RWPE2 (cell line): ENCODE measurements around the gene TTLL9.

Experiments used
- ATAC-seq: fragments of 200-7000 bp; cut with Tn5 transposase; 3 replicates; pipeline ENCODE4 v1.9.1; 2021; ENCODE audit warnings: low read depth
- DNase-seq: peaks from one replicate; pipeline ENCODE4 v3.0.0-alpha.2; 2020; ENCODE audit warnings: low spot score
- H3K27ac ChIP-seq: fragments of 450-650 bp; 2 replicates; pipeline ENCODE4 v1.5.1; 2017; ENCODE audit warnings: mild to moderate bottlenecking; ENCODE audit not compliant: poor library complexity, severe bottlenecking
- H3K27me3 ChIP-seq: fragments of 250-450 bp; sonication (Bioruptor Pico); 2 replicates; pipeline ENCODE4 v1.5.1; 2021; ENCODE audit warnings: mild to moderate bottlenecking, moderate library complexity; ENCODE audit not compliant: insufficient read depth, poor library complexity, severe bottlenecking
- H3K36me3 ChIP-seq: fragments of 250-450 bp; sonication (Bioruptor Pico); 2 replicates; pipeline ENCODE4 v1.5.1; 2020; ENCODE audit warnings: low read depth, mild to moderate bottlenecking, moderate library complexity
- H3K4me1 ChIP-seq: fragments of 250-450 bp; sonication (Bioruptor Pico); 2 replicates; pipeline ENCODE4 v1.5.1; 2021; ENCODE audit warnings: mild to moderate bottlenecking, moderate library complexity; ENCODE audit not compliant: insufficient read depth, poor library complexity, severe bottlenecking
- H3K4me3 ChIP-seq: fragments of 250-450 bp; sonication (Bioruptor Pico); 2 replicates; pipeline ENCODE4 v1.5.1; 2021; ENCODE audit warnings: mild to moderate bottlenecking, moderate library complexity; ENCODE audit not compliant: severe bottlenecking
- H3K9me3 ChIP-seq: fragments of 250-450 bp; sonication (Bioruptor Pico); 2 replicates; pipeline ENCODE4 v1.5.1; 2021; ENCODE audit warnings: mild to moderate bottlenecking, moderate library complexity; ENCODE audit not compliant: severe bottlenecking
- TF ChIP-seq, protein P1 (sequence below): fragments of 450-650 bp; IDR thresholded peaks from one replicate; pipeline ENCODE4 v1.5.1; 2017; ENCODE audit warnings: mild to moderate bottlenecking, moderate library complexity; ENCODE audit not compliant: poor library complexity, severe bottlenecking

Gene TTLL9

DNA sequence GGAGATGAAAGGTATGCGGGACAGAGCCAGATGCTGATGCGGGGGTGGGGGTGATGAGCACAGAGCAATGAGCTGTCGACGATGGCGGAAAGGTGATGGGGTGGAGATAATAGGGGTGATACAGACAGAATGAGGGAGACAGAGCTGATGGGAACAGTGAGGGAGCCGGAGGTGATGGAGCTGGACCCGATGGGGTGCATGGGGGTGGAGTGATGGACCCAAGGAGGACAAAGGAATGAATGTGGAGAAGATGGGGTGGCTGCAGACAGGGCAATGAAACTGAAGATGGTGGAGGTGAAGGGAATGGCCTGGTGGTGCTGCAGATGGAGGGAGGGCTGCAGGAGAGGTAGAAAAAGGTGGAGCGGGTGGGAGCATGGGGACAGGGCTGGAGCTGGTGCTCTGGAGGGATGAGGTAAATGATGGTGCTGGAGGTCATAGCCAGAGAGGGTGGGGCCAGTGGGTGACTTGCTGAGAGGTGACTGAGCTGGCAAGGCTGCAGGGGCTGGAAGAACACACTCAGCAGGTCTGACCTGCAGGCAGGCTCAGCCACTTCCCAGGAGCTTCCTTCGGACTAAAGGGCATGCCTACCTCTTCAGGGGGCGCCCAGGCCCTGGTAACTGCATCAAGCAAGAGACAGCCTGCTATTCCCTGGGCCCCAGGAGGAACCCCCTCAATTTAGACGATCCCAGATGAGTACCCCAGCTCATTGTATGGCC lies 19.0 kb upstream of the TTLL9 start:
- H3K27me3 ChIP-seq, result peaks cover 23% of the 10 kb centered on the region

DNA sequence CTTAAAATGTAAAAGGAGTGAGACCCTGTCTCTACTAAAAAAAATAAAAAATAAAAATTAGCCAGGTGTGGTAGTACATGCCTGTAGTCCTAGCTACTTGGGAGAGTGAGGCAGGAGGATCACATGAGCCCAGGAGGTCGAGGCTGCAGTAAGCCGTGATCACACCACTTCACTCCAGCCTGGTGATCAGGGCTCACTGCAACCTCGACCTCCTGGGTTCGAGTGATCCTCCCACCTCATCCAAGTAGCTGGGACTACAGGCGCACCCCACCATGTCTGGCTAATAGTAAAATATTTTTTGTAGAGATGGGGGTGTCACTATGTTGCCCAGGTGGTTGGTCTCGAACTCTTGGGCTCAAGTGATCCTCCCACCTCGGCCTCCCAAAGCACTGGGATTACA lies 17.0 kb upstream of the TTLL9 start:
- Histone ChIP-seq H3K27ac (no peak overlapping the region), H3K4me1 (no peaks in the 10 kb centered on the region), H3K36me3 (no peaks in the 10 kb centered on the region), H3K27me3 (peaks cover 34% of the 10 kb centered on the region), H3K4me3 (no peak overlapping the region), H3K9me3 (no peaks in the 10 kb centered on the region)
- DNase-seq (peak; percentile 62), ATAC-seq (no peak)
- TF ChIP-seq, protein P1, sequence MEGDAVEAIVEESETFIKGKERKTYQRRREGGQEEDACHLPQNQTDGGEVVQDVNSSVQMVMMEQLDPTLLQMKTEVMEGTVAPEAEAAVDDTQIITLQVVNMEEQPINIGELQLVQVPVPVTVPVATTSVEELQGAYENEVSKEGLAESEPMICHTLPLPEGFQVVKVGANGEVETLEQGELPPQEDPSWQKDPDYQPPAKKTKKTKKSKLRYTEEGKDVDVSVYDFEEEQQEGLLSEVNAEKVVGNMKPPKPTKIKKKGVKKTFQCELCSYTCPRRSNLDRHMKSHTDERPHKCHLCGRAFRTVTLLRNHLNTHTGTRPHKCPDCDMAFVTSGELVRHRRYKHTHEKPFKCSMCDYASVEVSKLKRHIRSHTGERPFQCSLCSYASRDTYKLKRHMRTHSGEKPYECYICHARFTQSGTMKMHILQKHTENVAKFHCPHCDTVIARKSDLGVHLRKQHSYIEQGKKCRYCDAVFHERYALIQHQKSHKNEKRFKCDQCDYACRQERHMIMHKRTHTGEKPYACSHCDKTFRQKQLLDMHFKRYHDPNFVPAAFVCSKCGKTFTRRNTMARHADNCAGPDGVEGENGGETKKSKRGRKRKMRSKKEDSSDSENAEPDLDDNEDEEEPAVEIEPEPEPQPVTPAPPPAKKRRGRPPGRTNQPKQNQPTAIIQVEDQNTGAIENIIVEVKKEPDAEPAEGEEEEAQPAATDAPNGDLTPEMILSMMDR, result no peak

More for the DNA sequence above, 19.0 kb upstream of the TTLL9 start:
- Histone ChIP-seq H3K4me1 (no peaks in the 10 kb centered on the region), H3K36me3 (no peaks in the 10 kb centered on the region), H3K4me3 (no peak overlapping the region), H3K9me3 (no peaks in the 10 kb centered on the region), H3K27ac (no peak overlapping the region)
- peak; percentile 76 for DNase-seq
- TF ChIP-seq, protein P1, result no peak
- ATAC-seq, result no peak; the same call in 2 of the 3 replicates

DNA sequence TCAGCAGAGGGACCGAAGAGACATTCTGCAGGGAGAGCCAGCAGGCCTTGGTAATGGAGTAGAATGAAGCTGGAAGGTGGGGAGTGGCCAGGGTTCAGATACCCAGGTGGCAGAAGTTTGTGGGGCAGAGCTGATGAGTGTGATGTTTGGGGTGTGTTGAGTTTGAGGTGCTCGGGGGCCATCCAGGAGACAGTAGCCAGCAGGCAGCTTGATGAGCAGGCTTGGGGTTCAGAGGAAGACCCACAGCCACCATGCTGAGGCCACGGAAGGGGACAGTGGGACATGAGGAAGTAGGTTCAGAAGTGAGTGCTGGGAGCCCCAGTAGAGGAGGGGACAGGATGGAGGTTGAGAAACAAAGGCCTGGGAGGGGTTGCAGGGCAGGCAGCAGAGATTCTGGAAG lies 13.9 kb upstream of the TTLL9 start:
- no peaks in the 10 kb centered on the region for H3K9me3 ChIP-seq
- H3K36me3 ChIP-seq, result no peaks in the 10 kb centered on the region
- ATAC-seq (no peak), DNase-seq (peak; percentile 65)
- H3K4me1 ChIP-seq, result no peaks in the 10 kb centered on the region
- TF ChIP-seq, protein P1, result no peak
- H3K27me3 ChIP-seq, result peaks cover 46% of the 10 kb centered on the region
- no peak overlapping the region for H3K27ac ChIP-seq
- no peak overlapping the region for H3K4me3 ChIP-seq

GRCh38 chr20:31857861-31858759 lies 12.3 kb upstream of the TTLL9 start:
- DNase-seq (peak; percentile 75), ATAC-seq (no peak)
- Histone ChIP-seq H3K9me3 (no peaks in the 10 kb centered on the region), H3K36me3 (no peaks in the 10 kb centered on the region), H3K4me3 (no peak overlapping the region), H3K4me1 (no peaks in the 10 kb centered on the region), H3K27ac (no peak overlapping the region), H3K27me3 (peaks cover 52% of the 10 kb centered on the region)
- TF ChIP-seq, protein P1, result no peak

- Histone ChIP-seq H3K4me1 (no peaks in the 10 kb centered on the region), H3K36me3 (no peaks in the 10 kb centered on the region), H3K4me3 (no peak overlapping the region), H3K27me3 (peaks cover 52% of the 10 kb centered on the region), H3K27ac (no peak overlapping the region), H3K9me3 (no peaks in the 10 kb centered on the region)
- ATAC-seq (no peak), DNase-seq (no peak)
- TF ChIP-seq, protein P1, result no peak
Measured at GRCh38 chr20:31858760-31859083, 11.7 kb upstream of the TTLL9 start.
